GM19351 (cell line): ENCODE measurements around the gene KCNK15.
"Not testable (repeated sequence)": the region's sequence is repeated elsewhere in the genome, so short reads cannot be mapped to it uniquely, and the experiment has no call there.

ENCODE experiments used
- ATAC-seq: cut with Tn5 transposase; IDR thresholded peaks from one replicate; pipeline ENCODE4 v1.9.1; 2021; ENCODE audit warnings: mild to moderate bottlenecking, moderate library complexity; ENCODE audit not compliant: unreplicated experiment

The KCNK15 gene

DNA sequence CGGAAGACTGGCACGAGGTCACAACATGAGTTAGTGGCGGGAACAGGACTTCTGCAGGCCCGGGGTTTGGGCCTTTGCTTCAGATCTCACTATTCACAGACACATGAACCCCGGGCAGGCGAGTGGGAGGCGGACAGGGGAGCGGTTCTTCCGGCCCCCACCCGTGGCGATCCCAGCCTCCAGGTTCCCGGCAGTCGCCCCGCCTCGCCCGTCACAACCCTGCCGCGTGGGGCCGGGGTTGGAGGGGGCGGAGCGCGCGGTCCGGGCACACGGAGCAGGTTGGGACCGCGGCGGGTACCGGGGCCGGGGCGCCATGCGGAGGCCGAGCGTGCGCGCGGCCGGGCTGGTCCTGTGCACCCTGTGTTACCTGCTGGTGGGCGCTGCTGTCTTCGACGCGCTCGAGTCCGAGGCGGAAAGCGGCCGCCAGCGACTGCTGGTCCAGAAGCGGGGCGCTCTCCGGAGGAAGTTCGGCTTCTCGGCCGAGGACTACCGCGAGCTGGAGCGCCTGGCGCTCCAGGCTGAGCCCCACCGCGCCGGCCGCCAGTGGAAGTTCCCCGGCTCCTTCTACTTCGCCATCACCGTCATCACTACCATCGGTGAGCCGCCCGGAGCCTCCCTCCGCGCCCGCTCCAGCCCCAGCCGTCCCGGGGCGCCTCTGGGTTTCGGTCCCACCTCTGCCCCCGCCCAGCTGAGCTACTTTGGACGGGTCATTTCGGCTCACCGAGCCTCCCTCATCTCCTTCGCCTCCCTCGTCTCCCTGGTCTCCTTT lies at the start of gene KCNK15:
KCNK15 (plus strand) TSS at position 268 of the 769 bp plus-strand sequence; CDS start at position 314, 46 bp downstream.
- no peak for ATAC-seq

DNA sequence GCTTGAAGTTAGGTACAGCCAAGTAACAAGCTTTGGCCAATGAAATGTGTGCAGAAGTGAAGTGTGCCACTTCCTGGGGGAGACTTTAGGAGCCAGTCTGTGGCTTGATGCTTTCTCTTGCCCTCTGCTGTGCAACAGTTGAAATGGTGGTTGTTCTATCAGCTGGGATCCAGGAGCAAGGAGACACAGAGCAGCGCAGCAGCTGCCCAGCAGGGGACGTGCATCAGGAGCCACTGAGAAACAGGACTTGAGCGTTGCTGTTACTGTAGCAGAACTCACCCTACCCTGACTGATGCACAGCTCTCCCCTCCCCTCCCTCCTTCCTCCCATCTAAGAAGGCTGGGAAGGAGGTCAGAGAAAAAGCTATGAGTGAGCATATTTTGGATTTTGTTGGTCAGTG lies 49.4 kb upstream of the KCNK15 start:
- no peak for ATAC-seq

- not testable (repeated sequence) for ATAC-seq
Observed at GRCh38 chr20:44697041-44697440, 48.6 kb upstream of the KCNK15 start.

DNA sequence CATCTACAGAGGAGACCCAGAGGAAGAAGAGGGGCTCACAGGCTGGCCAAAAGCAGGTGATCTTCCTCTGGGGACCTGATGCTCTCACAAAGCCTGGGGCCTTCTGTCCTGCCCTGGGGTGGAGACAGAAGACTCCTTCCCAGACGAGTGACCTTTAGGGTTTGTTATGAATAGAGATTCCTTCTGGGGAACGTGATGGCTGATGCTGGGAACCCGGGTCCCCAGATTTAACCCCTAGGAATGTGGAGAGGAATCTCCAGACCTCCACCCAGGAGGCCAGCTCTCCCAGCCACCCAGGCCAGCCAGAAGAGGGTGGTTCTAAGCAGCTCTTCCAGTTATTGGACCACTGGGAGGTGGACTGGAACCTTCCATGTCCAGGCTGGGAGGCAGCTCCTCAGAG lies 47.3 kb upstream of the KCNK15 start:
- ATAC-seq = no peak

DNA sequence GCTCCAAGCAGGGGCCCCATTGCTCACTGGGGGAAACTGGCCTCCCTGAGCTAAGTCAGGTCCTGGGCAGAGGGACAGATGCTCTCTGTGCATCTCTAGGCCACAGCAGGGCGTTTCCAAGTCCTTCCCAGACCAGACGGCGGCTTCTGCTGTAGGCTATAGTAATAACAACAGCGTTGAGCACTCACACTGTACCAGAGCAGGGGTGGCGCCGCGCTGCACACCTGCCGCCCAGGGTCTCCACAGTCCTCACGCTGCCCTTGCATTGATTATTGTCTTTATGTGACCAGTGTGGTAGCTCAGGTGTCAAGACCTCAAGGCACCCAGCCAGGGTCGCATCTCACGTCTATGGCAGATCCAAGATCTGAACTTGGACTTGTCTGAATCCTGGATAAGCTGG lies 45.4 kb upstream of the KCNK15 start:
- no peak for ATAC-seq

GRCh38 chr20:44701118-44701857 lies 44.4 kb upstream of the KCNK15 start:
- ATAC-seq = no peak

DNA sequence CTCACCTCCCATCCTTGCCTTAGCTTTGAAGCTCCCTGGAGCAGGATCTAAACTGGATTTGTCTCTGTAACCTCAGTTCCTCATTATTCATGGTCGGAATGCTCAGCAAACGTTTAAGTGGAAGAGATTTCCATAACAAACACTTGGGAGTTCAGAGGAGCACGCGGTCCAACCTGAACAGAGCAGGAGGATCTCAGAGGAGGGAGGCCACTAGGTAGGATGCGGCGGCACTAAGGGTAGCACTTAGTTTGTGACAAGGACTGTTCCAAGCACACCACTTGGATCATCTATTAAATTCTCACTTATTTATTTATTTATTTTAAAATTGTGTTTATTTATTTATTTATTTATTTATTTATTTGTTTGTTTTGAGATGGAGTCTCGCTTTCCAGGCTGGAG lies 43.8 kb upstream of the KCNK15 start:
- ATAC-seq = no peak

DNA sequence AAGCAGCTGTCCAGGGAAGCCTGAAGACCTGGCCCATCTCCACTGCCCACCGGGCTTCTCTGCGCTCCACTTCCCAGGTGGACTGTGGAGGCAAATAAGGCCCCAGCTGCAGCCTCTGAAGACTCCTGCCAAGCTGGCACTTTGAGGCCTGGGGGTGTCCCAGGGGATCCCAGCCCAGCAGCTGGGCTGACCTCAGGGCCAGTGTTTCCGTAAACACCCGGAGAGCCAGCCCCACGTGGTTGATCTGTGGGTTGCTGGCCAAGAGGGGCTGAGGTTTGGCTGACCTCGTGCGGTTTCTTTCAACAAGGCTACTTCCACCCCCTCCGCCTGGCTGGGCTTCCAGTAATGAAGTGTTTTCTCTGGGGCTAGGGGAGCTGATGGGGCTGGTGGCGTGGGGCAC lies 42.9 kb upstream of the KCNK15 start:
- ATAC-seq = no peak

DNA sequence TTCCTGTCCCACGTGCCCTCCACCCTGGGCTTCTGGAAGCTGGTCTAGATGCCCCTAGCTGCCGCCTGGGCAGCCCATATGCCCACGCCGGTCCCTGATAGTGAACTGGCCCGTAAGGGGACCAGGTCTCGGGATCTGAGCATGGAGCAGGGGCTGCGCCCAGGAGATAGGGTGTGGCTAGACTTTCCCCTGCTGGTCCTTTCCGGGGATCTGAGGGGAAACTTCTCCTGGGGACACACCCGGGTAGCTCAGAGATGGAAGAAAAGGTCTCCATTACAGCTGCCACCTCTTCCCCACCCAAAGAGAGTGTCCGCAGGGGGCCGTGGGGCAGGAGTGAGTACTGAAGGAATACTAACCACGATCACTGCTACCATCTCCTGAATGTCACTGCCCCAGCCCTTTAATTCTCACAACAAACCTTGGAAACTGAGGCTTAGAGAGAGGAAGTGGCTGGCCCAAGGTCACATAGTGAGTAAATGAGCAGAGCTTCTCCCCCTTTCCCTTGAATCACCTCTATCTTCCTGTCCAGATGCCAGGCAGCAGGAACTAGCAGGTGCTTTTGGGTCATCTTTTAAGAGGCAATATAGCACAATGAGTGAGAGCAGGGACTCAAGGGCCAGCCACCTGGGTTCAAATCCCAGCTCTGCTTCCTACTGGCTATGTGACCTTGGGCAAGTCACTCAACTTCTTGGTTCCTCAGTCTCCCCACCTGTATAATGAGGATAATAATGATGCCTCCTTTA lies 42.3 kb upstream of the KCNK15 start:
- ATAC-seq = no peak

- no peak for ATAC-seq
Observed at GRCh38 chr20:44703956-44704488, 41.6 kb upstream of the KCNK15 start.

GRCh38 chr20:44704551-44704971 lies 41.1 kb upstream of the KCNK15 start:
- no peak for ATAC-seq

DNA sequence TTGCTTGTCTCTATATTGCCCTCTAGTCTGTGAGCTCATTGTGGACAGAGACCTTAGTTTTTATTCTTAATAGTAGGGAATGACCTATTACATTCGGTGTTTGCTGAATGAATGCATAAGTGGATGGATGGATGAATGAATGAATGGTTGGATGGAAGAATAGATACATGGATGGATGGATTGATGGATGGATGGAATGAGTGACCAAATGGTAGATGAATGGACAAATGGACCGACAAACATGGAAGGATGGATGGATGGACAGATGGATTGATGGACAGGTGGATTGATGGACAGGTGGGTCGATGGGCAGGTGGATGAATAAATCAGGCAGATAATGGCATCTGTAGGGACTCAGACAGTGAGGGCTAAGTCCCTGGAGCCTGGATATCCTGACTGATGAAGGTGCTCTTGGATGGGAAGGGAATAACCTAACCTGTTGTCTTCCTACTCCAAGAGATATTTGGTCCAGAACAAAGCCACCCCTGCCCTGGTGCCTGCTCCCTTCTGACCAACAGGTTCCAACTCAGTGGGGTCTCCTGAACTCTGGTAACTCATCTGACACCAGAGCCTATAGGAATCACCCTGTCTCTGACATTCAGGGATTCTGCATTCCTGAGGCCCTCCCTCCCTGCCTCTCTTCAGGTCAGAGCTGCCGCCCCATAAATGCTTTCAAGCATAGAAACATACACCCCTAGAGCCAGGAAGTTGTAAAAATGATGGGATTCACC lies 40.1 kb upstream of the KCNK15 start:
- no peak for ATAC-seq

- ATAC-seq = no peak
Observed at GRCh38 chr20:44706301-44707017, 39.2 kb upstream of the KCNK15 start.

DNA sequence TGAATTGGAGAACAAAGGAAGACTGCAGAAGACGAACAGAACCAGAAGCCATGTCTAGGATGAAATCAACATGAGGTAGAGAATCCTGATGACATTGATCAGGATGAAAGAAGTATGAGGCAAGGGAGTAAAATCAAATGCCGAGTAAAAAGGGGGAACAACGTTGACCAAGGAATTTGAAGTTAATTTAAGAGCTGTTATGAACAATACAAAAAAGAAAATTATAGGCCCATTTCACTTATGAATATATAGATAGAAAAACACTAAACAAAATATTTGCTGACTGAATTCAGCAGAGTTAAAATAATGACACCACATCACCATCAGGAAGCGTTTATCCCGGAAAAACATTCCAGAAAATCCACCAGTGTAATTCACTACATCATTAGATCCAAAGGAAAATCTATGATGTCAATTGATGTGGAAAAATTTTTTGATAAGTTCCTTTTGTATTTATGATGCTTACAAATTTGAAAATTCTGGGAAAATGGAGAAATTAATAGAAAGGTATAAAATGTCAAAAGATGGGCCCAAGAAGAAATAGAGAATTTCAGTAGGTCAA lies 38.6 kb upstream of the KCNK15 start:
- no peak for ATAC-seq

DNA sequence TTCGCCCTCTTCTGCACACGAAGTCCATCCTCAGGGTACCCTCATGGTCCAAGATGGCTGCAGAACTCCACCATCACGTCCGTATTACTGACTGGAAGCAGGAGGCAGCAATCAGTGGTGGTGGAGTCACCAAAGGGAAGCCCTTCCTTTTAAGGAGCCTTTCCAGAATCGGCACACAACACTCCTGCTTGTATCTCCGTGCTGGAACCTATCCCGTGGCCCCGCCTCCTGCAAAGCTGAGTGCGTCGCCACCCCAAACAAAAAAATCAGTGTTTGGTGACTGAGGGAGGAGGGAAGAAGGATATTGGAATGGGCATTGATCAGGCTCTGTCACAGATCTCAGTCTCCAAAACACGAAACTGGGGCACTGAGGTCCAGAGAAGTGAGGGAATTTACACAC lies 36.3 kb upstream of the KCNK15 start:
- ATAC-seq = no peak

- ATAC-seq = no peak
Observed at GRCh38 chr20:44709797-44710196, 35.9 kb upstream of the KCNK15 start.

DNA sequence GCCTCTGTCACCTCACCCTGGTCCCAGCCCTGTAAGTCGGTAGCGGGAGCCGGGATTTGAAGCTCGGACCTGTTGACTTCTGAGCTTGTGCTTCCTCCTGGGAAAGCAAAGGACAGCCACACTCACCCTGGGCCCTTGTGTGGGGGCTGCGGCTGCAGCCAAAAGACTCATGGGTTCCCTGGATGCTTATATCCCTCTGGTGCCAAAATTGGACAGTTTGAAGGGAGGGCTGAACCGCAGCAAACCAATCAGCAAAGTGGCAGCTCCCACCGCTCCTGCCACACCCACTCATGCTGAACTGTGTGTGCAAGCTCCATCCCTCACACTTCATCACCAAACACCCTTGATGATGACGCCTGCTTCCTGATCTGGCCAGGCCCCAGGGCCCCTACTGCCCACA lies 34.4 kb upstream of the KCNK15 start:
- ATAC-seq = no peak

- no peak for ATAC-seq
Observed at GRCh38 chr20:44714102-44714700, 31.5 kb upstream of the KCNK15 start.
